Measurements from ENCODE around the gene ASCL5. TPM values are rescaled to one million over a fixed set of nuclear protein-coding genes. Genes with fewer than 3 reads are reported as not detected.

ASCL5 gene
- total RNA-seq, 2 experiments from 2014 or later: not detected

DNA sequence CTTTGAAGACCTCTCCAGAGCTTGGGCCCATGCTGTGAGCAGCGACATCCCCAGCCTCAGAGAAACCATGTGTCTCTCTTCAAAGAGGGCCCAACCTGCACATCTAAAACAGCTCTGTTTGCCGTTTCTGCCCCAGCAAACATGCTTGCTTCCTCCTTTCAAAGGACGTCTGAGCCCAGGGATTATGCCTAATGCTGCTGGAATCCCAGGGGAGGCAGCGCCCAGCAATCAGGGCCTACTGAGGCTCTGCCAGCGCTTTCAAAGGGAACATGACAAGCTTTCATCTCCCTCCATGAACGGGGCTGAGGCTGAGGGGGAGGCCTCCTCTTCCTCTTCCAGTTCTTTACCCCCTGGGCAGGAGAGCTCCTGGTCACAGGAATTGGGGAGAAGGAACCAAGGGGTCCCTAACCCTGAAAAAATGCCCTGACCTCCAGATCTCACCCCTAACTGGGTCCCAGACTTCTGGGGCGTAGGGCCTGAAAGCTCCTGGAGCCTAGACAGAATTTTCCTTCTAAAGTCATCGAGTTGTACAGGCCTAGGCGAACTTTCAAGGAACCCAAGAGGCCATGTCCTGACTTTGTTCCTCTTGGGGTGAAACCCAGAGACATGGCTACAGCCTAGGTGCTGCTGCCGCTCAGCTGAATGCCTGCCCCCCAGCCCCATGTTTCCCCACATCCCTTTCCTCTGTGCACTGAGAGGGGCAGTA lies 13.4 kb upstream of the ASCL5 start:
- no peak overlapping the region for H3K27ac Mint-ChIP-seq
- no peak overlapping the region for H3K4me3 Mint-ChIP-seq
- ATAC-seq (no peak), DNase-seq (no peak)
- peaks cover 2% of the 10 kb centered on the region for H3K36me3 Mint-ChIP-seq (ENCODE audit: low read depth)
- H3K9me3 Mint-ChIP-seq (ENCODE audit: insufficient read depth): no peaks in the 10 kb centered on the region
- no peaks in the 10 kb centered on the region for H3K27me3 Mint-ChIP-seq (ENCODE audit: low read depth)
- ChIA-PET CTCF (no interaction called here), POLR2A (no interaction called here)
- H3K4me1 Mint-ChIP-seq (ENCODE audit: low read depth): no peaks in the 10 kb centered on the region

DNA sequence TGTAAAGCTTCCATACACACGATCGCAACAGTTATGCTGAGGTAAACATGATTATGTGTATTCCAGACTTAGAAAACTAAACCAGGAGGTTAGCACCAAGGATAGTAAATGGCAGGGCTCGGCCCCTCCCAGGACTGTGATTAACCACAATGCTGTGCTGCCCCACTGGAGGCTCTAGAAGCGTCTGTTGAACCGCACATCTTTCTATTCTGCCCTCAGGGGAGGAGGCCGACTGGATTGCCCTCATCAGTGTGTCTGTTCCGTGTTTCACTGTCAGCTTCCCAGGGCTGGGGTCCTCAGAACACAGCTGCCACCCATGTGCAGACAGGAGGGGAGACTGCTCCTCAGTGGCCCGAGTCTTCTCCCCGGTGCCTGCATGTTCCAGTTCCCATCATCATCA lies 12.8 kb upstream of the ASCL5 start:
- Mint-ChIP-seq H3K27me3 (ENCODE audit: low read depth) (no peaks in the 10 kb centered on the region), H3K4me3 (no peak overlapping the region), H3K36me3 (ENCODE audit: low read depth) (peaks cover 2% of the 10 kb centered on the region), H3K27ac (no peak overlapping the region), H3K4me1 (ENCODE audit: low read depth) (no peaks in the 10 kb centered on the region), H3K9me3 (ENCODE audit: insufficient read depth) (no peaks in the 10 kb centered on the region)
- DNase-seq (no peak), ATAC-seq (no peak)
- ChIA-PET POLR2A (no interaction called here), CTCF (no interaction called here)

DNA sequence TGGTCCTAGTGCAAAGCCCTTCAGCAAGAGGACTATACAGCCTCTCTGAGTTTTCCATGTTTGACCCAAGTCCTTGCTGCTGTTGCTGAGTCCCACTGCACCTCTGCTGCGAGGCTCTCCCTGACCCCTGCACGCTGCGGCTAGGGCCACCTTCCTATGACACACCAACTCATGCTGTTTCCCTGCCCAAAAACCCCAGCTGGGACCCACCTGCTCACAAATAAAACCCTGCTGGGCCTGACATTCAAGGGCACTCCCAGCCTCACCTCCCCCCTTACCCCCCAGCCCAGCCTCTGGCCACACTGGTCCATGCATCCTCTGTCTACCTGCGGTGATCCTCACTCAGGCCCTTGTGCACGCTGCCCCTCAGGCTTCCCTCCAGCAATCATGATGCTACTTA lies 12.3 kb upstream of the ASCL5 start:
- no peak for ATAC-seq
- H3K27ac Mint-ChIP-seq: no peak overlapping the region
- no peak overlapping the region for H3K4me3 Mint-ChIP-seq
- no peaks in the 10 kb centered on the region for H3K4me1 Mint-ChIP-seq (ENCODE audit: low read depth)
- CTCF ChIA-PET: no interaction called here
- POLR2A ChIA-PET: no interaction called here
- no peaks in the 10 kb centered on the region for H3K27me3 Mint-ChIP-seq (ENCODE audit: low read depth)
- H3K9me3 Mint-ChIP-seq (ENCODE audit: insufficient read depth): no peaks in the 10 kb centered on the region
- DNase-seq: no peak
- H3K36me3 Mint-ChIP-seq (ENCODE audit: low read depth): peaks cover 2% of the 10 kb centered on the region

DNA sequence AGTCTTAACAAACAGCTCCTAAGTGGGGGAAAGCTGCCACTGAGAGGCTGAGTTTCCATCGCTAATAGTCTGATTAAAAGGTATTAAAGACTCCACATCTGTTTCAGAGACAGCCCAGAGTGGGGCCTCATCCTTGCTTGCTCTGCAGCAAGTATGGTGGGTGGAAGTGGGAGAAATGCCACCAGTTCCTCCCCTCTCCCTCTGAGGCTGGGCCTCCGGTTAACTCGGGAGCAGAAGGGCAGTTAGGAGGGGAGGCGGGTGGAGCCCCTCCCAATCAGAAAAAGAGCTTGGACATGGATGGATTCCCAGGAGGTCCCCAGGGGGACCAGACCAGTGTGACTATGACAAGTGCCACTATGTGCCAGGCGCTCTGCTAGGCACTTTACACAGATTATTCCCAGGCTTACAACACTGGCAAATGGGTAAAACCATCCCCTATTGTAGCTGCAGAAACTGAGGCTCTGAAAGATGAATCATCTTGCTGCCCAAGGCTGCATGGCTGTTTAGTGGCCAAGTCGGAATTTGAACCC lies 11.4 kb upstream of the ASCL5 start:
- Mint-ChIP-seq H3K4me1 (ENCODE audit: low read depth) (no peaks in the 10 kb centered on the region), H3K27me3 (ENCODE audit: low read depth) (no peaks in the 10 kb centered on the region), H3K36me3 (ENCODE audit: low read depth) (peaks cover 2% of the 10 kb centered on the region), H3K9me3 (ENCODE audit: insufficient read depth) (no peaks in the 10 kb centered on the region), H3K4me3 (no peak overlapping the region), H3K27ac (no peak overlapping the region)
- DNase-seq (no peak), ATAC-seq (no peak)
- CTCF ChIA-PET: interaction anchor here (1.2 kb wide), 1 partner anchor 24 kb away, joined by 6 read pairs; no protein-coding TSS in a partner anchor
- POLR2A ChIA-PET: no interaction called here

DNA sequence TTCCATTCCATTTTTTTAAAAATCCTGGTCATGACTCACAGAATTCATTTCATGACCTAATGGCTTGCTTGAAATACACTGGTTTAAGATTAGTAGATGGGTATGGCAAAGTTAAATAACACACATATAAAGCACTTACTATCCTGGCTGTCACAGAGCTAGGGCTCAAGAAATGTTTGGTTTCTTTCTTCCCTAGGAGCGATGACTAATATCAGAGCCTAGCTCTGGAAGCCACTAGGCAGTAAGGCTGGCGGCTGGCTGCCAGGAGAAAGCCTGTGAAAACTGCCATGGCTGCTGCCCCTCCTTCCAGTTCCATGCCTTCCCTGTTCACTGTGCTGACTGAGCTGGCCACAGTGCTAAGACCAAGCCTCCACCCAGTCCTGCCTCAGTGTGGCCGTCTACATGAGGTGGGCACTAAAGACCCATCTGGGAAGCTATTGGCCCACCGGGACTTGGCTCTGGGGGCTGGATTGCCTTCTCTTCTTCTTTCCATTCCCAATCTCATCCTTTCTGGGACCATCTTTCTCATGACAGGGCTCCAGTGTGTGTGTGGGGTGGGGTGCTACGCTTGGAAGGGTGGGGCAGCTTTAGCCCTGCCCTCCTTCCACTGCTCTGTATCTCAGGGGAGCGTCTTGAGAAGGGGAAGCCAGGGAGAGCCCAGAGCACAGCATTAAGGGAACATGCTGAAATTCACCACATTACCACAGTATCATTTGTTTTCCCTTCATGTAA lies 10.8 kb upstream of the ASCL5 start:
- no peaks in the 10 kb centered on the region for H3K9me3 Mint-ChIP-seq (ENCODE audit: insufficient read depth)
- ATAC-seq (no peak), DNase-seq (no peak)
- H3K4me3 Mint-ChIP-seq: no peak overlapping the region
- ChIA-PET POLR2A (no interaction called here), CTCF (interaction anchor here (1.2 kb wide), 1 partner anchor 23 kb away, joined by 6 read pairs; no protein-coding TSS in a partner anchor)
- H3K27ac Mint-ChIP-seq: no peak overlapping the region
- H3K4me1 Mint-ChIP-seq (ENCODE audit: low read depth): no peaks in the 10 kb centered on the region
- no peaks in the 10 kb centered on the region for H3K36me3 Mint-ChIP-seq (ENCODE audit: low read depth)
- no peaks in the 10 kb centered on the region for H3K27me3 Mint-ChIP-seq (ENCODE audit: low read depth)

DNA sequence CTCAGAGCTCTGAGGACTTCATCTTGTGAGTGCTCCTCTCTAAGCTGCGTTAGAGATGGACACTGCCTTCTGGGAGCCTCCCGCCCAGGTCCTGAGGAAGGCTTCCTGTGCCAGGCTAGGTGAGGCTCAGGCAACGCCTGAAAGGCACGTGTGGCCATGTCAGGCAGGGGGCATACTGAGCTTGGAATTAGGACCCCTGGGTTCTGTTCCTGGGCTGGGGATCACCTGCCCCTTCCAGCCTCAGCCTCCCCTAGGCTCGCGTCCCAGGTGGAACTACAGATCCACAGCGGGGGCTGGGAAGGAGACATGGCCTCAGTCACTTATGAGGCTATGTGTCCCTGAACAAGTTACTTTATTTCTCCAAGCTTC lies 10.0 kb upstream of the ASCL5 start:
- CTCF ChIA-PET: interaction anchor here (1.5 kb wide), 1 partner anchor 18 kb away, joined by 12 read pairs; no protein-coding TSS in a partner anchor
- POLR2A ChIA-PET: no interaction called here
- no peak overlapping the region for H3K4me3 Mint-ChIP-seq
- H3K9me3 Mint-ChIP-seq (ENCODE audit: insufficient read depth): no peaks in the 10 kb centered on the region
- no peaks in the 10 kb centered on the region for H3K36me3 Mint-ChIP-seq (ENCODE audit: low read depth)
- no peaks in the 10 kb centered on the region for H3K4me1 Mint-ChIP-seq (ENCODE audit: low read depth)
- ATAC-seq: no peak
- no peak for DNase-seq
- no peak overlapping the region for H3K27ac Mint-ChIP-seq
- H3K27me3 Mint-ChIP-seq (ENCODE audit: low read depth): no peaks in the 10 kb centered on the region

DNA sequence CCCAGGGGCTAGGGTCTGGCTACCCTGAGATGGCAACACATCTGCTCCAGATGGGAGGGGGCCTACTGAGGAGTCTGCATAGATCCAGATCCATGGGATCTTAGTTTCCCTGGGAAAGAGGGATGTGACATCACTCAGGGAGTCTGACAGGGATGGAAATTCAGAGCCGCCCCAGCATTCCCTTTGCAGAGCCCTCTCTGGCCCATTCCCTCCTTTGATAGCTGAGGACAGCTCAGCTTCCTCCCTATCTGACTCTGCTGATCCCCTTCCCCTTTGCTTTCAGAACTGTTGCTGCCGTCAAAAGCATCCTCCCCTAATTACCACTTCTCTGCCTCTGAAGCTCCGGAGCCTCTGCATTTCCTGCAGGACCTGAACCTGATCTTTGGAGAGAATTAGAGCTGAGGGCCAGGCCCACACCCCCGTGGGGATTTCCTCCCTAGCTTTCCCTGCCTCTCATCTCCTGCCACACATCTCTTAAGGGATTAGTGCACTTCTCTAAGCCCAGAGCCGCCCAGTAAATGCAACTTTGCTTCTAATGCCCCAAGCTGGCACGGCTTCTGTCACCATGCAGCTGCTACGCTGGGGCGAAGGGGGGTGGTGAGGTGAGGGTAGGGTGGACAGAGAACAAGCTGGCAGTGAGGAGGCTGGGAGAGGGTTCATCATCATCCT lies 9.5 kb upstream of the ASCL5 start:
- Mint-ChIP-seq H3K4me1 (ENCODE audit: low read depth) (no peaks in the 10 kb centered on the region), H3K36me3 (ENCODE audit: low read depth) (no peaks in the 10 kb centered on the region), H3K27me3 (ENCODE audit: low read depth) (no peaks in the 10 kb centered on the region), H3K9me3 (ENCODE audit: insufficient read depth) (no peaks in the 10 kb centered on the region), H3K4me3 (no peak overlapping the region), H3K27ac (no peak overlapping the region)
- ChIA-PET CTCF (interaction anchor here (1.5 kb wide), 1 partner anchor 17 kb away, joined by 12 read pairs; no protein-coding TSS in a partner anchor), POLR2A (no interaction called here)
- ATAC-seq (no peak), DNase-seq (no peak)

DNA sequence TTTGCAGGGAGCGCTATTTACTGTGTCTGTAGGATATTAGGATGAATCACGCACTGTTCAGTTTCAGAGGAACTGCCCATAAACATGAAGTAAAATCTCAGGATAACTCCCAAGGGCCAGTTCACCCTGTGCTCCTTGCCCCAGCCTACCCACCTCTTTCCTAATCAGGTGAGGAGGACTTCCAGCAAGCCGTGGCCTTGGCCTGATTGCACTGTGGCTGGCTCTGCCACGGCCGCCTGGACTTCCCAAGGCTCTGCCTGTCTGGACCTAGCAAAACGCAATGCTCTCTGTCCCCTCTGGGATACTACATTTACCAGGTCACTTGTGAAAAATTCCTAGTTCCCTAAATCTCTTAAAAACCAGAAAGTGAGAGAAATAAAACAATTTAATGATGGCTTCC lies 7.4 kb upstream of the ASCL5 start:
- no peak for ATAC-seq
- ChIA-PET CTCF (no interaction called here), POLR2A (no interaction called here)
- H3K4me3 Mint-ChIP-seq: no peak overlapping the region
- H3K36me3 Mint-ChIP-seq (ENCODE audit: low read depth): no peaks in the 10 kb centered on the region
- no peaks in the 10 kb centered on the region for H3K27me3 Mint-ChIP-seq (ENCODE audit: low read depth)
- no peak for DNase-seq
- no peaks in the 10 kb centered on the region for H3K4me1 Mint-ChIP-seq (ENCODE audit: low read depth)
- no peak overlapping the region for H3K27ac Mint-ChIP-seq
- H3K9me3 Mint-ChIP-seq (ENCODE audit: insufficient read depth): no peaks in the 10 kb centered on the region

DNA sequence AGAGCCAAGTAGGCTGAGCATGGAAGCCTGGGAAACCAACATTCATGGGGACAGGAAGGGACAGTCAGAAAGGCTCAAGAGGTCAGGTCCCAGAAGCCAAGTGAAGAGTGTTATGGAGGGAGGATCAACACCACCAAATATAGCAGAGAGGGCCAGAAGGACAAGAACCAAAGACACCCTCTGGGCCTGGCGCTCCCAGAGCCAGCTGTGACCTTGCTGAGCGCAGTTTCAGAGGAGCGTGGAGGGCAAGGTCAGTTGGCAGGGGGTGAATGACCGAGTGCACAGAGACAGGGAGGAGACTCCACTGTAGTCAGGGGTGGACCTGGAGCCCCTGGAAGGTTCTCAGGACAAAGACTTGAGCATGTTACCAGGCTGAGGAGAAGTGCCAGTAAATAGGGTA lies 4.4 kb upstream of the ASCL5 start:
- no peaks in the 10 kb centered on the region for H3K36me3 Mint-ChIP-seq (ENCODE audit: low read depth)
- H3K4me1 Mint-ChIP-seq (ENCODE audit: low read depth): no peaks in the 10 kb centered on the region
- H3K9me3 Mint-ChIP-seq (ENCODE audit: insufficient read depth): no peaks in the 10 kb centered on the region
- no peak overlapping the region for H3K27ac Mint-ChIP-seq
- no peak overlapping the region for H3K4me3 Mint-ChIP-seq
- no peaks in the 10 kb centered on the region for H3K27me3 Mint-ChIP-seq (ENCODE audit: low read depth)
- DNase-seq: no peak
- POLR2A ChIA-PET: no interaction called here
- CTCF ChIA-PET: no interaction called here
- no peak for ATAC-seq

DNA sequence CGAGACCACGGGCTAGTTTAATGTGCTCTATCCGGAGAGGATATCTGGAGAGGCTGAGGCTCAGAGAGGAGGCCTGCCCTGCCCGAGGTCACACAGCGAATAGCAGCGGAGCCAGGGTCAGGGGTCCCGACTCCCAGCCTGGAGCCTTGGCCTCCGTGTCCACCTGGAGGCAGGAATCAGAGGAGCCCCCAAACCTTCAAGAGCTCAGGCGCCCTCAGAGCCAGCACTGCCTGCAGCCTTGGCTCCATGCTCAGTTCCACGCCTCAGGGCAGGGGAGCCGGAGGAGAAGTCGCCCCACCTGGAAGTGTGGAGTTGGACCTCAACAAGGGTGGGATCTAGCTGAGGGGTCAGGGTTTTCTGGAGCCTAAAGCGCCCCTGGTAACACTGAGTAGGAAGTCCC lies 2.0 kb upstream of the ASCL5 start:
- ATAC-seq (no peak), DNase-seq (no peak)
- Mint-ChIP-seq H3K27ac (no peak overlapping the region), H3K36me3 (ENCODE audit: low read depth) (no peaks in the 10 kb centered on the region), H3K4me3 (no peak overlapping the region), H3K4me1 (ENCODE audit: low read depth) (no peaks in the 10 kb centered on the region), H3K27me3 (ENCODE audit: low read depth) (peaks cover 6% of the 10 kb centered on the region), H3K9me3 (ENCODE audit: insufficient read depth) (no peaks in the 10 kb centered on the region)
- POLR2A ChIA-PET: no interaction called here
- CTCF ChIA-PET: interaction anchor here (0.8 to 0.9 kb wide), 2 partner anchors 10 kb away, joined by 3 to 4 read pairs; no protein-coding TSS in a partner anchor

DNA sequence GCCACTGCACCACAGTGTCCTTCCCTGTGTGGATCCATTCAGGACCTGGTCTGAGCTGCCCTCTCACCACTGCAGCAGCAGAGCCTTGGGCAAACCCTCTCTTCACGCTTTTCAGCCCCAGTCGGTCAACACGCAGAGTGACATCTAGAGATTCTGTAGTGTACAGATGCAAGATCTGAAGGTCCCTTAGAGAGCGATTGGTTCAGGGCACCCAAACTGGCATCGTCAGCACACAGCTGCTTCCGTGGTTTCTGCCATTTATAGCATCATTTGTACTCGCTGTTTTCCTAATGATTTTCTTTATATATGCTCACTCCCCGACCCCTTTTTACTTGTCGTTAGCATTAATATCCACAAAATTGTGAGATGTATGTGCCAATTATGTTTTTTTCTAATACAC lies 1.5 kb upstream of the ASCL5 start:
- peaks cover 9% of the 10 kb centered on the region for H3K27me3 Mint-ChIP-seq (ENCODE audit: low read depth)
- CTCF ChIA-PET: interaction anchor here (0.9 kb wide), 1 partner anchor 9 kb away, joined by 3 read pairs; no protein-coding TSS in a partner anchor
- ATAC-seq: no peak

More for the DNA sequence above, 1.5 kb upstream of the ASCL5 start:
- Mint-ChIP-seq H3K9me3 (ENCODE audit: insufficient read depth) (no peaks in the 10 kb centered on the region), H3K36me3 (ENCODE audit: low read depth) (no peaks in the 10 kb centered on the region), H3K27ac (no peak overlapping the region), H3K4me1 (ENCODE audit: low read depth) (no peaks in the 10 kb centered on the region), H3K4me3 (no peak overlapping the region)
- POLR2A ChIA-PET: no interaction called here
- no peak for DNase-seq
